HepG2 (cell line): ENCODE measurements around the gene GPR26. TPM values are rescaled to one million over a fixed set of nuclear protein-coding genes. Genes with fewer than 3 reads are reported as not detected.

Experiments used
- ATAC-seq: fragments of 200-7000 bp; cut with Tn5 transposase; 3 replicates; pipeline ENCODE4 v1.9.1; 2020; ENCODE audit warnings: mild to moderate bottlenecking, moderate library complexity
- BruUV-seq: library from RNA; stranded (reverse); fragments of 400-500 nt; replicated peaks from 2 replicates; lab custom pipeline; 2021; lab: Mats Ljungman, UMichigan
- CTCF ChIA-PET: fragments of 300-600 bp; formaldehyde crosslinking; extraction: SDS; loops from one replicate; lab custom pipeline; 2021; ENCODE audit warnings: low total read pairs, inconsistent platforms, low intra/inter-chr PET ratio; lab: Yijun Ruan, JAX
- POLR2A ChIA-PET: fragments of 350-600 bp; sonication (Branson Sonifier 250); formaldehyde crosslinking; loops from one replicate; lab custom pipeline; 2020; ENCODE audit warnings: antibody characterized with exemption, inconsistent platforms; lab: Yijun Ruan, JAX
- DNase-seq: peaks from one replicate; pipeline ENCODE4 v3.0.0-alpha.2; 2015; ENCODE audit warnings: low spot score
- FAIRE-seq: peaks from 3 replicates; lab custom pipeline; 2011; peaks lifted over from hg19 to GRCh38; lab: Jason Lieb, UNC
- H2AFZ ChIP-seq: one replicate; pipeline ENCODE4 v1.6.1; 2011; ENCODE audit warnings: low read length, inconsistent platforms
- H3K27ac ChIP-seq: fragments of 300-600 bp; 3 replicates; pipeline ENCODE4 v1.8.0; 2011; ENCODE audit warnings: mixed run types, mild to moderate bottlenecking, mixed read lengths, low read length, inconsistent platforms; ENCODE audit not compliant: insufficient read depth; ENCODE audit errors: extremely low read length
- H3K27me3 ChIP-seq, 2 experiments: fragments of 200-600 bp in 1 of 2; 2 replicates in 1 of 2; 3 replicates in 1 of 2; pipeline versions ENCODE4 v1.6.0 to v1.8.0; 2011; ENCODE audit warnings: low read length in 2 of 2, mild to moderate bottlenecking in 2 of 2, moderate library complexity in 2 of 2, inconsistent platforms in 1 of 2; ENCODE audit not compliant: insufficient read depth in 2 of 2, control insufficient read depth in 1 of 2
- H3K36me3 ChIP-seq, 2 experiments: fragments of 200-600 bp in 1 of 2; replicated peaks in 1 of 2; 2 replicates in 1 of 2; 3 replicates in 1 of 2; pipeline versions ENCODE4 v1.5.1 to v1.8.0; 2011; ENCODE audit warnings: low read length in 2 of 2, inconsistent platforms in 1 of 2; ENCODE audit not compliant: insufficient read depth in 2 of 2, control insufficient read depth in 1 of 2
- H3K4me1 ChIP-seq: 2 replicates; pipeline ENCODE4 v1.5.1; 2012; ENCODE audit warnings: low read length, inconsistent platforms; ENCODE audit not compliant: insufficient read depth
- H3K4me2 ChIP-seq: 2 replicates; pipeline ENCODE4 v1.6.0; 2011; ENCODE audit warnings: low read depth, low read length, inconsistent platforms
- H3K4me3 ChIP-seq, 3 experiments: fragments of 200-600 bp in 1 of 3; sonication (generic), shearing (Covaris generic) in 1 of 3; replicated peaks in 1 of 3; 2 replicates each; pipeline ENCODE4 v1.5.1; 2011 to 2016; ENCODE audit warnings: low read length in 3 of 3, inconsistent platforms in 2 of 3, low read depth in 2 of 3, mild to moderate bottlenecking in 2 of 3, control low read depth in 1 of 3, mixed read lengths in 1 of 3; ENCODE audit not compliant: insufficient read depth in 1 of 3
- H3K79me2 ChIP-seq: one replicate; pipeline ENCODE4 v1.6.1; 2011; ENCODE audit warnings: low read length, inconsistent platforms; ENCODE audit not compliant: insufficient read depth
- H3K9ac ChIP-seq: 2 replicates; pipeline ENCODE4 v1.6.0; 2011; ENCODE audit warnings: mild to moderate bottlenecking, low read depth, low read length, inconsistent platforms; ENCODE audit not compliant: insufficient read depth
- H3K9me3 ChIP-seq: 2 replicates; pipeline ENCODE4 v1.5.1; 2012; ENCODE audit warnings: mild to moderate bottlenecking, low read length
- H4K20me1 ChIP-seq: 2 replicates; pipeline ENCODE4 v1.6.0; 2011; ENCODE audit warnings: inconsistent platforms, mild to moderate bottlenecking, low read length, moderate library complexity; ENCODE audit not compliant: insufficient read depth
- PHB2 ChIP-seq: fragments of 450-650 bp; IDR thresholded peaks from 2 replicates; pipeline ENCODE4 v1.6.1; 2018; ENCODE audit not compliant: partially characterized antibody
- TRAFD1 ChIP-seq: sonication (generic); formaldehyde crosslinking; IDR thresholded peaks from 2 replicates; pipeline ENCODE4 v1.5.1; 2020; ENCODE audit warnings: missing genetic modification reagents, mild to moderate bottlenecking, borderline replicate concordance
- ZNF256 ChIP-seq: sonication (generic); formaldehyde crosslinking; conservative IDR thresholded peaks from 2 replicates; pipeline ENCODE4 v1.4.0; 2020; ENCODE audit warnings: missing genetic modification reagents
- ZNF557 ChIP-seq: sonication (generic); formaldehyde crosslinking; IDR thresholded peaks from 2 replicates; pipeline ENCODE4 v1.4.0; 2020; ENCODE audit warnings: missing genetic modification reagents
- WGBS: methylation state at CpG from one replicate; pipeline ENCODE4 v1.1.6; 2017; ENCODE audit warnings: low lambda C conversion rate; 5-methylcytosine and 5-hydroxymethylcytosine counted together
- in situ Hi-C: cut with HindIII; loops from 2 replicates; pipeline ENCODE4 v1.10.0; 2017; ENCODE audit warnings: low pct_unique_long_range_greater_than_20kb; ENCODE audit not compliant: extremely low pct_ligation_motif_present
- intact Hi-C: fragments of 100-400 bp; cut with micrococcal nuclease; formaldehyde crosslinking; loops from one replicate; pipeline ENCODE4 v1.10.0; 2022; ENCODE audit not compliant: unreplicated experiment
- polyA plus RNA-seq, 8 experiments: library from polyadenylated mRNA; depleted of rRNA in 3 of 8; stranded (reverse) in 7 of 8; unstranded in 1 of 8; fragments of >200 nt; fragmentation: Illumina TruSeq in 4 of 8; extraction: Trizol in 4 of 8; gene quantifications; 2 replicates each; pipeline versions ENCODE4 v1.2.1 to v1.2.3, GENCODE V29; 2011 to 2016; ENCODE audit warnings: low read depth in 4 of 8, missing spikeins in 1 of 8, mixed read lengths in 1 of 8; ENCODE audit not compliant: insufficient read depth in 1 of 8
- total RNA-seq, 5 experiments: library from RNA; depleted of rRNA; stranded (reverse); fragments of >200 nt; fragmentation: Illumina TruSeq; extraction: Trizol; gene quantifications; 2 replicates each; pipeline ENCODE4 v1.2.3, GENCODE V29; 2016; ENCODE audit warnings: low read depth in 1 of 5
- TF ChIP-seq, protein P1 (sequence below): sonication (generic); formaldehyde crosslinking; IDR thresholded peaks from 2 replicates; pipeline ENCODE4 v1.8.0; 2022; ENCODE audit warnings: mild to moderate bottlenecking, missing genetic modification reagents, moderate library complexity
- TF ChIP-seq, protein P2 (sequence below): IDR thresholded peaks from 2 replicates; pipeline ENCODE4 v1.6.1; 2018; ENCODE audit warnings: missing genetic modification reagents

Gene GPR26
- total and polyA plus RNA-seq, 2 of the 13 experiments (the other 11 are each of a cell fraction or from before 2014, with no cell fraction given), result not detected

GRCh38 chr10:123689880-123690279, 23.7 kb downstream of the GPR26 start:
- Histone ChIP-seq H3K27ac (no peak overlapping the region), H3K4me1 (no peaks in the 10 kb centered on the region), H3K4me3 (no peak overlapping the region), H3K79me2 (no peaks in the 10 kb centered on the region), H3K9me3 (no peaks in the 10 kb centered on the region), H3K36me3 (no peaks in the 10 kb centered on the region), H4K20me1 (no peaks in the 10 kb centered on the region), H2AFZ (no peak overlapping the region), H3K27me3 (peaks cover 1 to 23% of the 10 kb centered on the region in 2 experiments; a peak in 2 of 5 replicates), H3K4me2 (no peak overlapping the region), H3K9ac (no peak overlapping the region)
- no TSS peak for BruUV-seq
- ATAC-seq (no peak), FAIRE-seq (no peak), DNase-seq (no peak)
- intact Hi-C loops, result no loop called here
- POLR2A ChIA-PET, result no interaction called here
- in situ Hi-C loops, result no loop called here
- CTCF ChIA-PET, result no interaction called here
- TF ChIP-seq ZNF557 (no peak), ZNF256 (no peak), PHB2 (no peak), TRAFD1 (CRISPR knock-in tag) (no peak)
- TF ChIP-seq, protein P1, sequence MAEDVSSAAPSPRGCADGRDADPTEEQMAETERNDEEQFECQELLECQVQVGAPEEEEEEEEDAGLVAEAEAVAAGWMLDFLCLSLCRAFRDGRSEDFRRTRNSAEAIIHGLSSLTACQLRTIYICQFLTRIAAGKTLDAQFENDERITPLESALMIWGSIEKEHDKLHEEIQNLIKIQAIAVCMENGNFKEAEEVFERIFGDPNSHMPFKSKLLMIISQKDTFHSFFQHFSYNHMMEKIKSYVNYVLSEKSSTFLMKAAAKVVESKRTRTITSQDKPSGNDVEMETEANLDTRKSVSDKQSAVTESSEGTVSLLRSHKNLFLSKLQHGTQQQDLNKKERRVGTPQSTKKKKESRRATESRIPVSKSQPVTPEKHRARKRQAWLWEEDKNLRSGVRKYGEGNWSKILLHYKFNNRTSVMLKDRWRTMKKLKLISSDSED, result no peak
- TF ChIP-seq, protein P2, sequence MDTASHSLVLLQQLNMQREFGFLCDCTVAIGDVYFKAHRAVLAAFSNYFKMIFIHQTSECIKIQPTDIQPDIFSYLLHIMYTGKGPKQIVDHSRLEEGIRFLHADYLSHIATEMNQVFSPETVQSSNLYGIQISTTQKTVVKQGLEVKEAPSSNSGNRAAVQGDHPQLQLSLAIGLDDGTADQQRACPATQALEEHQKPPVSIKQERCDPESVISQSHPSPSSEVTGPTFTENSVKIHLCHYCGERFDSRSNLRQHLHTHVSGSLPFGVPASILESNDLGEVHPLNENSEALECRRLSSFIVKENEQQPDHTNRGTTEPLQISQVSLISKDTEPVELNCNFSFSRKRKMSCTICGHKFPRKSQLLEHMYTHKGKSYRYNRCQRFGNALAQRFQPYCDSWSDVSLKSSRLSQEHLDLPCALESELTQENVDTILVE (CRISPR knock-in tag), result no peak
- TF ChIP-seq, all 625 proteins: peak for 0
- 6% methylated on average over 2 of the region's 2 CpGs for WGBS
